ENCODE measurements around the gene ARHGDIB.

DNA sequence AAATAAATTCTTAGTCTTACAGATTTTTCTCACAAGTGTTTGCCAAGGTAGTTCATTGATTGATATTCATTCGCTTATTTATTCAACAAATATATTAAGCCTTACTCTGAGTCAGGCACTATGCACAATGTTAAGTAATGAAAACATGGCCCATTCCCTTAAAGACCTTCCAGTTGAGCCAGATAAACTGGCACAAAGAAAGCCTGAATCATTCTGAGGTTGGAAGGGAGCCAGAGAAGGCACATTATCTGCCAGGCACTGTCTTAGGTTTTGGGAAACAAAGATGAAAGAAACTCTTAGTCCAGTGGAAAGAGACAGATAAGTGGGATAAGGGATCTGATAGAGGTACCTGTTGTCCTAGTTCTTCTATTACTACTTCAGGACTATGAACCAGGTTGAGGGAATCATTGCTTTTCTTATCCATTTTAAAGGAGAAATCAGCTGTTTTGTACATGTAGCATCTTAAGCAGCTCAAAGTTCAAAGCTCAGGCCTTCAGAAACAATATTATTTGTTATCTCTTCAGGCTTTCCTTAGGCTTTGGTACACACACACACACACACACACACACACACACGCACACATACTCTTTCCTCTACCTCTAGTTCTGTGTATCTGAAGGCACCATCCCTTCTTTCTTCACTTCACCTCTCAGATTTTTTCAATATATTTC, 38.4 kb upstream of the ARHGDIB start:
- TF ChIP-seq, protein P1, sequence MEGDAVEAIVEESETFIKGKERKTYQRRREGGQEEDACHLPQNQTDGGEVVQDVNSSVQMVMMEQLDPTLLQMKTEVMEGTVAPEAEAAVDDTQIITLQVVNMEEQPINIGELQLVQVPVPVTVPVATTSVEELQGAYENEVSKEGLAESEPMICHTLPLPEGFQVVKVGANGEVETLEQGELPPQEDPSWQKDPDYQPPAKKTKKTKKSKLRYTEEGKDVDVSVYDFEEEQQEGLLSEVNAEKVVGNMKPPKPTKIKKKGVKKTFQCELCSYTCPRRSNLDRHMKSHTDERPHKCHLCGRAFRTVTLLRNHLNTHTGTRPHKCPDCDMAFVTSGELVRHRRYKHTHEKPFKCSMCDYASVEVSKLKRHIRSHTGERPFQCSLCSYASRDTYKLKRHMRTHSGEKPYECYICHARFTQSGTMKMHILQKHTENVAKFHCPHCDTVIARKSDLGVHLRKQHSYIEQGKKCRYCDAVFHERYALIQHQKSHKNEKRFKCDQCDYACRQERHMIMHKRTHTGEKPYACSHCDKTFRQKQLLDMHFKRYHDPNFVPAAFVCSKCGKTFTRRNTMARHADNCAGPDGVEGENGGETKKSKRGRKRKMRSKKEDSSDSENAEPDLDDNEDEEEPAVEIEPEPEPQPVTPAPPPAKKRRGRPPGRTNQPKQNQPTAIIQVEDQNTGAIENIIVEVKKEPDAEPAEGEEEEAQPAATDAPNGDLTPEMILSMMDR (IDR thresholded peaks at IDR 0.05), result no peak
- TF ChIP-seq POLR2A (IDR thresholded peaks at IDR 0.05), result no peak
